ENCODE results near the gene ZBTB49.

GRCh38 chr4:4328840-4329239 lies 38.8 kb downstream of the ZBTB49 start:
- TF ChIP-seq CTCF (IDR thresholded peaks at IDR 0.05) (no peak), POLR2A (IDR thresholded peaks at IDR 0.05) (no peak)
